Osteoblast (primary cell): ENCODE results near the gene NLGN1. TPM values are rescaled to one million over a fixed set of nuclear protein-coding genes. Genes with fewer than 3 reads are reported as not detected.
A peak's percentile ranks its signal among the peaks of the same experiment; 100 is the strongest.

Experiments used
- DNase-seq: peaks from one replicate; pipeline ENCODE4 v3.0.0; 2011; ENCODE audit warnings: low spot score, mixed read lengths; ENCODE audit not compliant: insufficient read length; ENCODE audit errors: missing footprints
- H2AFZ ChIP-seq: 2 replicates; pipeline ENCODE4 v1.6.0; 2011; ENCODE audit warnings: mild to moderate bottlenecking, low read length
- H3K27ac ChIP-seq: 2 replicates; pipeline ENCODE4 v1.5.1; 2011; ENCODE audit warnings: mild to moderate bottlenecking, low read depth, low read length, moderate library complexity
- H3K27me3 ChIP-seq: 2 replicates; pipeline ENCODE4 v1.6.0; 2012; ENCODE audit warnings: mild to moderate bottlenecking, control low read depth, inconsistent platforms, low read length, moderate library complexity; ENCODE audit not compliant: insufficient read depth
- H3K36me3 ChIP-seq: 2 replicates; pipeline ENCODE4 v1.5.1; 2011; ENCODE audit warnings: mild to moderate bottlenecking, low read length, control low read depth, moderate library complexity; ENCODE audit not compliant: insufficient read depth
- H3K4me1 ChIP-seq: 2 replicates; pipeline ENCODE4 v1.5.1; 2011; ENCODE audit warnings: mild to moderate bottlenecking, low read length, control low read depth, moderate library complexity; ENCODE audit not compliant: insufficient read depth
- H3K4me2 ChIP-seq: 2 replicates; pipeline ENCODE4 v1.6.0; 2011; ENCODE audit warnings: mild to moderate bottlenecking, low read length; ENCODE audit not compliant: insufficient read depth
- H3K4me3 ChIP-seq: fragments of 200-600 bp; sonication (generic); 3 replicates; pipeline ENCODE4 v1.5.1; 2012; ENCODE audit warnings: mild to moderate bottlenecking, low read length, inconsistent platforms; ENCODE audit not compliant: insufficient read depth
- H3K79me2 ChIP-seq: 2 replicates; pipeline ENCODE4 v1.6.0; 2012; ENCODE audit warnings: mild to moderate bottlenecking, low read length, control low read depth, inconsistent platforms; ENCODE audit not compliant: insufficient read depth
- H3K9me3 ChIP-seq: 2 replicates; pipeline ENCODE4 v1.5.1; 2011; ENCODE audit warnings: low read depth, low read length, control low read depth
- H4K20me1 ChIP-seq: 2 replicates; pipeline ENCODE4 v1.6.0; 2012; ENCODE audit warnings: mild to moderate bottlenecking, low read length, control low read depth; ENCODE audit not compliant: insufficient read depth
- CTCF ChIP-seq: IDR thresholded peaks from 2 replicates; pipeline ENCODE4 v1.5.1; 2011; ENCODE audit warnings: mild to moderate bottlenecking, low read depth, low read length, moderate library complexity; ENCODE audit errors: extremely low read depth
- total RNA-seq: library from RNA; depleted of rRNA; stranded (reverse); fragments of >200 nt; gene quantifications from 2 replicates; pipeline ENCODE4 v1.2.3, GENCODE V29; 2012

Gene NLGN1
- total RNA-seq, 1 donor = 9.0 TPM

- TF ChIP-seq CTCF = no peak
- no peaks in the 10 kb centered on the region for H3K79me2 ChIP-seq
- no peaks in the 10 kb centered on the region for H3K27me3 ChIP-seq
- no peaks in the 10 kb centered on the region for H4K20me1 ChIP-seq
- H3K4me2 ChIP-seq = no peak overlapping the region
- no peak overlapping the region for H3K4me3 ChIP-seq
- H2AFZ ChIP-seq = no peak overlapping the region
- no peaks in the 10 kb centered on the region for H3K36me3 ChIP-seq
- H3K4me1 ChIP-seq = no peaks in the 10 kb centered on the region
- H3K9me3 ChIP-seq = no peaks in the 10 kb centered on the region
- H3K27ac ChIP-seq = no peak overlapping the region
- DNase-seq = no peak
These were observed 256.2 kb downstream of the NLGN1 start for GRCh38 chr3:173653781-173654180.

- no peaks in the 10 kb centered on the region for H3K79me2 ChIP-seq
These were observed 262.4 kb downstream of the NLGN1 start for GRCh38 chr3:173659972-173660371.

GRCh38 chr3:173660645-173661299, 263.2 kb downstream of the NLGN1 start:
- no peaks in the 10 kb centered on the region for H4K20me1 ChIP-seq
- no peak overlapping the region for H3K4me3 ChIP-seq
- DNase-seq = no peak
- TF ChIP-seq CTCF = no peak
- no peaks in the 10 kb centered on the region for H3K79me2 ChIP-seq
- H3K4me1 ChIP-seq = peaks cover 7% of the 10 kb centered on the region
- no peaks in the 10 kb centered on the region for H3K9me3 ChIP-seq
- no peaks in the 10 kb centered on the region for H3K36me3 ChIP-seq
- H3K4me2 ChIP-seq = peak overlapping the region; percentile 28
- no peak overlapping the region for H3K27ac ChIP-seq
- no peaks in the 10 kb centered on the region for H3K27me3 ChIP-seq
- no peak overlapping the region for H2AFZ ChIP-seq

More at GRCh38 chr3:173659972-173660371, 262.4 kb downstream of the NLGN1 start:
- H2AFZ ChIP-seq = no peak overlapping the region
- H3K27ac ChIP-seq = no peak overlapping the region
- no peaks in the 10 kb centered on the region for H3K27me3 ChIP-seq
- no peak for TF ChIP-seq CTCF
- H3K4me1 ChIP-seq = peaks cover 7% of the 10 kb centered on the region
- H4K20me1 ChIP-seq = no peaks in the 10 kb centered on the region
- DNase-seq = no peak
- no peak overlapping the region for H3K4me2 ChIP-seq
- no peaks in the 10 kb centered on the region for H3K36me3 ChIP-seq
- H3K4me3 ChIP-seq = no peak overlapping the region
- H3K9me3 ChIP-seq = no peaks in the 10 kb centered on the region

- no peak for TF ChIP-seq CTCF
- H2AFZ ChIP-seq = no peak overlapping the region
- no peaks in the 10 kb centered on the region for H3K9me3 ChIP-seq
- DNase-seq = no peak
- H3K4me1 ChIP-seq = peaks cover 7% of the 10 kb centered on the region
- H3K79me2 ChIP-seq = no peaks in the 10 kb centered on the region
- H4K20me1 ChIP-seq = no peaks in the 10 kb centered on the region
- peak overlapping the region; percentile 5 for H3K4me2 ChIP-seq
- H3K27ac ChIP-seq = no peak overlapping the region
- no peaks in the 10 kb centered on the region for H3K36me3 ChIP-seq
- no peaks in the 10 kb centered on the region for H3K27me3 ChIP-seq
- no peak overlapping the region for H3K4me3 ChIP-seq
These were observed 266.2 kb downstream of the NLGN1 start for GRCh38 chr3:173663696-173664111.
